Peyer's patch (tissue), 4 donors: ENCODE results near the gene MICOS13. TPM values are rescaled to one million over a fixed set of nuclear protein-coding genes. Genes with fewer than 3 reads are reported as not detected.

Experiments
- DNase-seq, 3 donors: peaks; one replicate each; pipeline ENCODE4 v3.0.0-alpha.2; 2017 to 2019
- H3K27ac ChIP-seq, 4 donors: fragments of 200-600 bp; sonication (generic); one replicate each; pipeline ENCODE4 v1.5.1; 2016 to 2019
- H3K27me3 ChIP-seq, 2 donors: fragments of 200-600 bp; sonication (generic); one replicate each; pipeline ENCODE4 v1.5.1; 2019
- H3K36me3 ChIP-seq, 3 donors: fragments of 200-600 bp; sonication (generic); one replicate each; pipeline ENCODE4 v1.5.1; 2016 to 2019
- H3K4me1 ChIP-seq, 4 donors: fragments of 200-600 bp; sonication (generic); one replicate each; pipeline ENCODE4 v1.5.1; 2016 to 2019
- H3K4me3 ChIP-seq, 4 donors: fragments of 200-600 bp; sonication (generic); 1 replicate in 3 of 4; 2 replicates in 1 of 4; pipeline ENCODE4 v1.5.1; 2016 to 2019; ENCODE audit warnings: mild to moderate bottlenecking in 1 of 4
- H3K9me3 ChIP-seq, 4 donors: fragments of 200-600 bp; sonication (generic); one replicate each; pipeline ENCODE4 v1.5.1; 2016 to 2019; ENCODE audit warnings: mild to moderate bottlenecking in 1 of 4
- CTCF ChIP-seq, 6 experiments: fragments of 450-650 bp in 4 of 6; fragments of 200-600 bp in 2 of 6; sonication (generic) in 1 of 6; IDR thresholded peaks; one replicate each; pipeline ENCODE4 v1.5.1; 2017 to 2019; ENCODE audit warnings: antibody characterized with exemption in 6 of 6, mild to moderate bottlenecking in 3 of 6, moderate library complexity in 1 of 6
- POLR2A ChIP-seq, 2 donors: fragments of 450-650 bp; IDR thresholded peaks; one replicate each; pipeline ENCODE4 v1.5.1; 2017; ENCODE audit warnings: antibody characterized with exemption in 2 of 2, mild to moderate bottlenecking in 2 of 2, moderate library complexity in 2 of 2
- total RNA-seq, 4 donors: library from RNA; depleted of rRNA; stranded (reverse); fragments of >200 nt; gene quantifications; one replicate each; pipeline ENCODE4 v1.1.0, GENCODE V29; 2016

Gene MICOS13
- total RNA-seq, 4 donors from 2014 or later: 11.6 to 48.0 (median 40.0) TPM

- TF ChIP-seq POLR2A (IDR thresholded peaks at IDR 0.05) (no peak), CTCF (IDR thresholded peaks at IDR 0.05) (no peak)
- peak in 1 of 3 donors; percentile 53 for DNase-seq
- Histone ChIP-seq H3K4me3 (peak overlapping the region; percentile 79 to 98 (median 89)), H3K9me3 (no peaks in the 10 kb centered on the region), H3K36me3 (no peaks in the 10 kb centered on the region), H3K27me3 (no peaks in the 10 kb centered on the region), H3K27ac (peak overlapping the region; percentile 83 to 94 (median 93)), H3K4me1 (peaks cover 0 to 16% (median 10%) of the 10 kb centered on the region in 4 donors)
Measured at GRCh38 chr19:5679289-5680083, 830 bp downstream of the MICOS13 start.

- H3K27me3 ChIP-seq: no peaks in the 10 kb centered on the region
- no peak for TF ChIP-seq CTCF (IDR thresholded peaks at IDR 0.05)
- no peak for TF ChIP-seq POLR2A (IDR thresholded peaks at IDR 0.05)
- peaks cover 0 to 16% (median 10%) of the 10 kb centered on the region in 4 donors for H3K4me1 ChIP-seq
- no peak overlapping the region for H3K4me3 ChIP-seq
- H3K27ac ChIP-seq: no peak overlapping the region
- H3K9me3 ChIP-seq: no peaks in the 10 kb centered on the region
- DNase-seq: no peak
- H3K36me3 ChIP-seq: no peaks in the 10 kb centered on the region
Measured at GRCh38 chr19:5678071-5678718, 2.1 kb downstream of the MICOS13 start.

GRCh38 chr19:5677580-5677979 is 2.7 kb downstream of the MICOS13 start:
- peaks cover 0 to 16% (median 10%) of the 10 kb centered on the region in 4 donors for H3K4me1 ChIP-seq
- H3K27me3 ChIP-seq: no peaks in the 10 kb centered on the region
- no peaks in the 10 kb centered on the region for H3K36me3 ChIP-seq
- H3K27ac ChIP-seq: no peak overlapping the region
- DNase-seq: no peak
- no peaks in the 10 kb centered on the region for H3K9me3 ChIP-seq
- H3K4me3 ChIP-seq: no peak overlapping the region
- TF ChIP-seq CTCF (IDR thresholded peaks at IDR 0.05) (no peak), POLR2A (IDR thresholded peaks at IDR 0.05) (no peak)

GRCh38 chr19:5677136-5677535 is 3.2 kb downstream of the MICOS13 start:
- Histone ChIP-seq H3K4me1 (peaks cover 0 to 16% (median 10%) of the 10 kb centered on the region in 4 donors), H3K27me3 (no peaks in the 10 kb centered on the region), H3K27ac (no peak overlapping the region), H3K36me3 (peaks cover 0 to under 1% (median 0%) of the 10 kb centered on the region in 3 donors), H3K4me3 (no peak overlapping the region), H3K9me3 (no peaks in the 10 kb centered on the region)
- DNase-seq: no peak
- TF ChIP-seq POLR2A (IDR thresholded peaks at IDR 0.05) (no peak), CTCF (IDR thresholded peaks at IDR 0.05) (no peak)

GRCh38 chr19:5676772-5677105 is 3.6 kb downstream of the MICOS13 start:
- TF ChIP-seq CTCF (IDR thresholded peaks at IDR 0.05) (no peak), POLR2A (IDR thresholded peaks at IDR 0.05) (no peak)

More at GRCh38 chr19:5676772-5677105, 3.6 kb downstream of the MICOS13 start:
- Histone ChIP-seq H3K4me1 (peaks cover 0 to 16% (median 10%) of the 10 kb centered on the region in 4 donors), H3K9me3 (no peaks in the 10 kb centered on the region), H3K4me3 (no peak overlapping the region), H3K27me3 (no peaks in the 10 kb centered on the region), H3K27ac (no peak overlapping the region), H3K36me3 (peaks cover 0 to 5% (median 0%) of the 10 kb centered on the region in 3 donors)
- no peak for DNase-seq
